ENCODE measurements around the gene FMO3. TPM values are rescaled to one million over a fixed set of nuclear protein-coding genes. Genes with fewer than 3 reads are reported as not detected.

The FMO3 gene
- total and polyA plus RNA-seq, 8 donors, result 0.55 to 7.0 (median 2.1) TPM

GRCh38 chr1:171117085-171117484 lies 26.4 kb downstream of the FMO3 start:
- DNase-seq, result no peak
- H3K9me3 ChIP-seq, result no peaks in the 10 kb centered on the region
- H3K27ac ChIP-seq, result no peak overlapping the region
- no peak overlapping the region for H3K4me3 ChIP-seq
- H3K4me1 ChIP-seq, result peaks cover 0 to 6% (median 2%) of the 10 kb centered on the region in 4 donors
- TF ChIP-seq CTCF (IDR thresholded peaks at IDR 0.05) (no peak), POLR2AphosphoS5 (IDR thresholded peaks at IDR 0.05) (no peak), EP300 (IDR thresholded peaks at IDR 0.05) (no peak), POLR2A (IDR thresholded peaks at IDR 0.05) (no peak)
- no peaks in the 10 kb centered on the region for H3K27me3 ChIP-seq
- no peaks in the 10 kb centered on the region for H3K36me3 ChIP-seq
- intact Hi-C loops (cut with DNase I; ENCODE audit: low total_unique reads), result no loop called here
- 78 to 90% (median 83%) methylated on average over 6 of the region's 6 CpGs for WGBS, 5 donors

- Histone ChIP-seq H3K27ac (no peak overlapping the region), H3K27me3 (no peaks in the 10 kb centered on the region), H3K9me3 (no peaks in the 10 kb centered on the region), H3K4me1 (peaks cover 6 to 21% (median 14%) of the 10 kb centered on the region in 4 donors), H3K4me3 (no peak overlapping the region), H3K36me3 (no peaks in the 10 kb centered on the region)
- WGBS, 5 donors, result 25 to 43% (median 28%) methylated on average over 2 of the region's 2 CpGs
- DNase-seq, result no peak
- TF ChIP-seq POLR2A (IDR thresholded peaks at IDR 0.05) (no peak), EP300 (IDR thresholded peaks at IDR 0.05) (no peak), POLR2AphosphoS5 (IDR thresholded peaks at IDR 0.05) (no peak), CTCF (IDR thresholded peaks at IDR 0.05) (no peak)
- intact Hi-C loops (cut with DNase I; ENCODE audit: low total_unique reads), result no loop called here
Measured at GRCh38 chr1:171119648-171120047, 28.9 kb downstream of the FMO3 start.

- H3K4me1 ChIP-seq, result peaks cover 6 to 34% (median 23%) of the 10 kb centered on the region in 4 donors
- H3K27ac ChIP-seq, result peak overlapping the region in 3 of 5 donors; percentile 0 to 55 (median 41)
- intact Hi-C loops (cut with DNase I; ENCODE audit: low total_unique reads), result no loop called here
- TF ChIP-seq CTCF (IDR thresholded peaks at IDR 0.05), result no peak
- no peak for TF ChIP-seq EP300 (IDR thresholded peaks at IDR 0.05)
- no peak for TF ChIP-seq POLR2A (IDR thresholded peaks at IDR 0.05)
- TF ChIP-seq POLR2AphosphoS5 (IDR thresholded peaks at IDR 0.05), result no peak
- no peak for DNase-seq
- H3K4me3 ChIP-seq, result no peak overlapping the region
- H3K36me3 ChIP-seq, result no peaks in the 10 kb centered on the region
- H3K27me3 ChIP-seq, result no peaks in the 10 kb centered on the region
- no peaks in the 10 kb centered on the region for H3K9me3 ChIP-seq
Measured at GRCh38 chr1:171122299-171122698, 31.6 kb downstream of the FMO3 start.

GRCh38 chr1:171122893-171123292 lies 32.2 kb downstream of the FMO3 start:
- Histone ChIP-seq H3K27ac (peak overlapping the region in 2 of 5 donors; percentile 41 to 55), H3K9me3 (no peaks in the 10 kb centered on the region), H3K4me3 (no peak overlapping the region), H3K4me1 (peaks cover 6 to 40% (median 29%) of the 10 kb centered on the region in 4 donors), H3K36me3 (no peaks in the 10 kb centered on the region), H3K27me3 (no peaks in the 10 kb centered on the region)
- no peak for DNase-seq
- intact Hi-C loops (cut with DNase I; ENCODE audit: low total_unique reads), result no loop called here
- no peak for TF ChIP-seq EP300 (IDR thresholded peaks at IDR 0.05)
- no peak for TF ChIP-seq CTCF (IDR thresholded peaks at IDR 0.05)
- no peak for TF ChIP-seq POLR2AphosphoS5 (IDR thresholded peaks at IDR 0.05)
- no peak for TF ChIP-seq POLR2A (IDR thresholded peaks at IDR 0.05)
